ENCODE measurements around the gene LAMA2.

Gene LAMA2

GRCh38 chr6:129089357-129089756, 206.4 kb downstream of the LAMA2 start:
- no peak for DNase-seq

- no peak for DNase-seq
Observed at GRCh38 chr6:129094147-129094546, 211.2 kb downstream of the LAMA2 start.

- DNase-seq, result no peak
Observed at GRCh38 chr6:129096651-129097290, 213.8 kb downstream of the LAMA2 start.

- DNase-seq, result no peak
Observed at GRCh38 chr6:129098061-129098553, 215.2 kb downstream of the LAMA2 start.

GRCh38 chr6:129099696-129100095, 216.8 kb downstream of the LAMA2 start:
- DNase-seq, result no peak

- no peak for DNase-seq
Observed at GRCh38 chr6:129100164-129100563, 217.2 kb downstream of the LAMA2 start.

GRCh38 chr6:129102741-129103140, 219.8 kb downstream of the LAMA2 start:
- DNase-seq, result no peak

GRCh38 chr6:129104131-129104530, 221.2 kb downstream of the LAMA2 start:
- no peak for DNase-seq

- no peak for DNase-seq
Observed at GRCh38 chr6:129104560-129104959, 221.6 kb downstream of the LAMA2 start.

GRCh38 chr6:129105035-129105434, 222.1 kb downstream of the LAMA2 start:
- no peak for DNase-seq

- DNase-seq, result no peak
Observed at GRCh38 chr6:129105793-129106192, 222.9 kb downstream of the LAMA2 start.

- no peak for DNase-seq
Observed at GRCh38 chr6:129108337-129108736, 225.4 kb downstream of the LAMA2 start.

GRCh38 chr6:129110690-129111343, 227.9 kb downstream of the LAMA2 start:
- no peak for DNase-seq

GRCh38 chr6:129111346-129111745, 228.4 kb downstream of the LAMA2 start:
- DNase-seq, result no peak

GRCh38 chr6:129111853-129112252, 228.9 kb downstream of the LAMA2 start:
- no peak for DNase-seq

GRCh38 chr6:129112591-129112990, 229.7 kb downstream of the LAMA2 start:
- no peak for DNase-seq

- no peak for DNase-seq
Observed at GRCh38 chr6:129113637-129114036, 230.7 kb downstream of the LAMA2 start.

GRCh38 chr6:129114636-129115391, 231.9 kb downstream of the LAMA2 start:
- DNase-seq, result no peak

GRCh38 chr6:129115471-129115870, 232.5 kb downstream of the LAMA2 start:
- DNase-seq, result no peak

- DNase-seq, result no peak
Observed at GRCh38 chr6:129117355-129117754, 234.4 kb downstream of the LAMA2 start.

GRCh38 chr6:129120856-129121638, 238.1 kb downstream of the LAMA2 start:
- no peak for DNase-seq

GRCh38 chr6:129124347-129124746, 241.4 kb downstream of the LAMA2 start:
- no peak for DNase-seq

- no peak for DNase-seq
Observed at GRCh38 chr6:129130106-129130505, 247.2 kb downstream of the LAMA2 start.
